ENCODE measurements around the gene SLFN11. TPM values are rescaled to one million over a fixed set of nuclear protein-coding genes. Genes with fewer than 3 reads are reported as not detected.

SLFN11 gene
- total RNA-seq, 4 donors from 2014 or later: 39.0 to 68.6 (median 55.0) TPM

DNA sequence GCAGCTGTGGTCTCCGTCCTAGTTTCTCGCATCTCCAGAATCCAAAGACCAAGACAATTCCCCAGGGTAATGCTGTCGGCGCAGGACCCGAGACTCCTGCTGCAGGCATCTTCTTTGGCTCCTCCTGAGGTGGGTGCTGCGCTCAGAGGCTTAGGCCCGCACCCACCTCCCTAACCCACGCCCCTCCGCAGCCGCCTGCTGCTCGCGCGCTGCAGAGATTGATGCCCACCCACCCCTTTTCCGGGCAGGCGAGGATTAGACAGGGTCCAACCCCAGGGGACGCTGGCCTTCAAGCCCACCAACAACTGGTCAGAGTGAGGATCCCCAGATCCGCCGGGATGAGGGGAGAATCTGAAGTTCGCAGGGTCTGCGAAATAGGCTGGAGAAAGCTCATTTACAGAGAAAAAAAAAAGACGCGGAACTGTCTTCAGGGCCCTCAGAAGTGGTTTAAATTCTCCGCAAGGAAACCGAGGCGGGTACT, 27.9 kb downstream of the SLFN11 start:
- intact Hi-C loops (cut with DNase I): no loop called here
- peak overlapping the region; percentile 23 to 59 (median 53) for H3K27ac ChIP-seq

GRCh38 chr17:35344262-35344661, 29.2 kb downstream of the SLFN11 start:
- Histone ChIP-seq H3K36me3 (no peaks in the 10 kb centered on the region), H3K9me3 (no peaks in the 10 kb centered on the region), H3K27me3 (no peaks in the 10 kb centered on the region), H3K4me1 (peaks cover 8 to 14% of the 10 kb centered on the region in 2 donors), H3K4me3 (replicated peaks in 1 of 3) (no peak overlapping the region), H3K27ac (no peak overlapping the region)
- no peak for TF ChIP-seq POLR2A (IDR thresholded peaks at IDR 0.05)
- TF ChIP-seq, protein P1, sequence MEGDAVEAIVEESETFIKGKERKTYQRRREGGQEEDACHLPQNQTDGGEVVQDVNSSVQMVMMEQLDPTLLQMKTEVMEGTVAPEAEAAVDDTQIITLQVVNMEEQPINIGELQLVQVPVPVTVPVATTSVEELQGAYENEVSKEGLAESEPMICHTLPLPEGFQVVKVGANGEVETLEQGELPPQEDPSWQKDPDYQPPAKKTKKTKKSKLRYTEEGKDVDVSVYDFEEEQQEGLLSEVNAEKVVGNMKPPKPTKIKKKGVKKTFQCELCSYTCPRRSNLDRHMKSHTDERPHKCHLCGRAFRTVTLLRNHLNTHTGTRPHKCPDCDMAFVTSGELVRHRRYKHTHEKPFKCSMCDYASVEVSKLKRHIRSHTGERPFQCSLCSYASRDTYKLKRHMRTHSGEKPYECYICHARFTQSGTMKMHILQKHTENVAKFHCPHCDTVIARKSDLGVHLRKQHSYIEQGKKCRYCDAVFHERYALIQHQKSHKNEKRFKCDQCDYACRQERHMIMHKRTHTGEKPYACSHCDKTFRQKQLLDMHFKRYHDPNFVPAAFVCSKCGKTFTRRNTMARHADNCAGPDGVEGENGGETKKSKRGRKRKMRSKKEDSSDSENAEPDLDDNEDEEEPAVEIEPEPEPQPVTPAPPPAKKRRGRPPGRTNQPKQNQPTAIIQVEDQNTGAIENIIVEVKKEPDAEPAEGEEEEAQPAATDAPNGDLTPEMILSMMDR (IDR thresholded peaks at IDR 0.05): no peak
- DNase-seq: no peak
- WGBS, 2 donors: 85 to 100% methylated on average over 2 to 3 of the region's 3 CpGs
- intact Hi-C loops (cut with DNase I): no loop called here

More for the DNA sequence above, 27.9 kb downstream of the SLFN11 start:
- Histone ChIP-seq H3K9me3 (no peaks in the 10 kb centered on the region), H3K36me3 (no peaks in the 10 kb centered on the region), H3K27me3 (no peaks in the 10 kb centered on the region), H3K4me1 (peaks cover 8 to 14% of the 10 kb centered on the region in 2 donors), H3K4me3 (replicated peaks in 1 of 3) (peak overlapping the region in 1 of 3 donors; percentile 37)
- TF ChIP-seq, protein P1 (IDR thresholded peaks at IDR 0.05): no peak
- no peak for TF ChIP-seq POLR2A (IDR thresholded peaks at IDR 0.05)
- DNase-seq: no peak
- 30 to 37% methylated on average over 24 to 25 of the region's 25 CpGs for WGBS, 2 donors

DNA sequence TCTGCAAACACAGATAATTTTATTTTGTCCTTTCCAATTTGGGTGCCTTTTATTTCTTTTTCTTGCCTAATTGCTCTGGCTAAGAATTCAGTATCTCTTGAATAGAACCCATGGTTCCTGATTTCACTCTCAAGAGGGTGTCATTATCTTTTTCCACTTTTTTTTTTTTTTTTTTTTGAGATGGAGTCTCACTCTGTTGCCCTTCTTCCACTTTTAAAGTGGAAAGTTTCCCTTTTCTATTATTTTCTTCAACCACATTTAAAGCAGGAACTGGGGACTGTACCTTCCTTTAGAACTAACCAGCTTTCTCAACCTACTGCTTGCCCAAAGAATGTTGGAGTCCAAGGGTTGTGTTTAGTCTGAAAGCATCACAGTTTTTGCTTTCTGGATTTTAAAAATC, 31.1 kb downstream of the SLFN11 start:
- peaks cover 8 to 14% of the 10 kb centered on the region in 2 donors for H3K4me1 ChIP-seq
- no peaks in the 10 kb centered on the region for H3K9me3 ChIP-seq
- H3K27me3 ChIP-seq: no peaks in the 10 kb centered on the region
- TF ChIP-seq POLR2A (IDR thresholded peaks at IDR 0.05): no peak
- TF ChIP-seq, protein P1 (IDR thresholded peaks at IDR 0.05): no peak
- no peak overlapping the region for H3K4me3 ChIP-seq (replicated peaks in 1 of 3)
- no peak for DNase-seq
- no peak overlapping the region for H3K27ac ChIP-seq
- intact Hi-C loops (cut with DNase I): no loop called here
- H3K36me3 ChIP-seq: no peaks in the 10 kb centered on the region

- 64 to 69% methylated on average over 5 of the region's 5 CpGs for WGBS, 2 donors
- Histone ChIP-seq H3K27ac (no peak overlapping the region), H3K36me3 (no peaks in the 10 kb centered on the region), H3K4me1 (peaks cover 8 to 9% of the 10 kb centered on the region in 2 donors), H3K4me3 (replicated peaks in 1 of 3) (no peak overlapping the region), H3K9me3 (no peaks in the 10 kb centered on the region), H3K27me3 (no peaks in the 10 kb centered on the region)
- TF ChIP-seq POLR2A (IDR thresholded peaks at IDR 0.05): no peak
- TF ChIP-seq, protein P1 (IDR thresholded peaks at IDR 0.05): no peak
- intact Hi-C loops (cut with DNase I): no loop called here
- no peak for DNase-seq
Measured at GRCh38 chr17:35341411-35341992, 31.9 kb downstream of the SLFN11 start.

- TF ChIP-seq, protein P1 (IDR thresholded peaks at IDR 0.05): no peak
- no peak for TF ChIP-seq POLR2A (IDR thresholded peaks at IDR 0.05)
- no peaks in the 10 kb centered on the region for H3K4me1 ChIP-seq
- H3K4me3 ChIP-seq (replicated peaks in 1 of 3): no peak overlapping the region
- DNase-seq: no peak
- no peaks in the 10 kb centered on the region for H3K9me3 ChIP-seq
- H3K27ac ChIP-seq: no peak overlapping the region
- H3K36me3 ChIP-seq: no peaks in the 10 kb centered on the region
- intact Hi-C loops (cut with DNase I): no loop called here
- WGBS, 2 donors: 94 to 96% methylated on average over 2 of the region's 2 CpGs
- H3K27me3 ChIP-seq: no peaks in the 10 kb centered on the region
Measured at GRCh38 chr17:35338230-35338629, 35.2 kb downstream of the SLFN11 start.
